Raji (cell line): ENCODE data around the gene OGA.

Source experiments
- POLR2A ChIP-seq: IDR thresholded peaks from 2 replicates; pipeline ENCODE4 v1.6.1; 2011; ENCODE audit warnings: low read depth, low read length, control low read depth; ENCODE audit not compliant: insufficient read depth

The OGA gene

DNA sequence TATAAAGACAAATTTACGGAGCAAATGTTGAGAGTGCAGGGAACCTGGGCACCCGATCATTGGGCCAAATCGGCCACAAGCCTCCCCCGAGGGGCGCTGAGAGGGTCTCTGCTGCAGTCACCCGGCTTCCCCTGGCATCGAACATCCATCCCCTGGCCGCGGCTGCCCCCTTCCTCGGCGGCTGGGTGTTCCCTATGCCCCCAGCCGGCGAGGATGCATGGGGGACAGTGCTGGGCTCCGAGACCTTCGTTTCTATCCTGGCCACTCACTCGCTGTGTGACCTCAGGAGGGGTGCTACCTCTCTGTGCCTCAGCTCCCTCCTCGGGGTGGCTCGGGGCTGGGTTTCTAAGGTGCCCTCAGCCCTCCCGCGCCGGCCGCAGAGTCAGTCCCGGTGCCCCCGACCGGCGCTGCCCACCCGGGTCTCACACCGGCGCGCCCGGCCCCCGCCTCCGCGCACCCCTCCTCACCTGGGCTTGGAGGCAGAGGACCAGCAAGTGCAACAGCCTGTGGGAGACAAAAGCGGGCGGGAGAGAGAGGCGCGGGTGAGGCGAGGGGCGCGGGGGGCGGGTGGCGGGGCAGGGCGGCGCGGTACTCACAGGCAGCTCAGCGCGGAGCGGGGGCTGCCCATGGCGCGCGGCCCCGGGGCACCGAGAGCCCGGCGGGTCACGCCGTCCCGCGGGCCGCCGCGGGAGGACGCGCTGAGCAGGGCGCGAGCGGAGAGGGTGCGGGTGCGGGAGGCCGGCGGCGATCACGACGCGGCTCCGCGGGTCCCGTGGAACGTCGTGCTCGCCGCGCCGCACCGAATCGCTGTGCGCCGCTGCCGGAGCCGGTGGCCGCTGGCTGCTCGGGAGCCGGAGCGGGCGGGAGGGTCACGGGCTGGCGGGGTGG is 42.7 kb downstream of the OGA start, which contains the start of gene FGF8:
TSS of gene FGF8 (minus strand) at position 842 of the 888 bp plus-strand sequence. CDS start at position 628, 214 bp downstream.
- no peak for TF ChIP-seq POLR2A

DNA sequence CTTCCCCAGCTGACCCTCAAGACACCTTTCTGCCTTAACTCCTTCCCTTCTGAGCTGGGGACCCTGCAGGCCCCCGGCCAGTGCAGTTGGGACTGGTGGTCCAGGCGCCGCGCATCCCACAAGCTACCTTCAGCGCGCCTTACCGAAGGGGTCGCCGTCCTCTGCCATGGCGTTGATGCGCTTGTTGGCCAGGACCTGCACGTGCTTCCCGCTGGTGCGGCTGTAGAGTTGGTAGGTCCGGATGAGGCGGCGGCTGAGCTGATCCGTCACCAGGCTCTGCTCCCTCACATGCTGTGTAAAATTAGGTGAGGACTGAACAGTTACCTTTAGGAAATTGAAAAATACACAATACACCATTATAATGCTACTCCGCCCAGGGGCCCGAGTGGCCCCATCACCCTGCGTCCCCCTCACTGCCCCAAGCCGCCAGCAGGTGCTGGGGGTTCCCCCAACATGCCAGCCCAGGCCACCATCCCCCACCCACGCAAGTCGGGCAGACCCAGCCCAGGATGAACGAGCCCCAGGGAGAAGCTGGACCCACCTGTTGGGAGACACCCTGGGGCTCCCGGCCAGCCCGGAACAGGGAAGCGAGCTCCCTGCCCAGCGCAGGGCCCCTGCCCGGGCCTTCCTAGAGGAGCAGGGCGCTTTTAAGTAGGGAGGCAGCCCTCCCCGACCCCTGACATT is 43.5 kb downstream of the OGA start:
- no peak for TF ChIP-seq POLR2A

DNA sequence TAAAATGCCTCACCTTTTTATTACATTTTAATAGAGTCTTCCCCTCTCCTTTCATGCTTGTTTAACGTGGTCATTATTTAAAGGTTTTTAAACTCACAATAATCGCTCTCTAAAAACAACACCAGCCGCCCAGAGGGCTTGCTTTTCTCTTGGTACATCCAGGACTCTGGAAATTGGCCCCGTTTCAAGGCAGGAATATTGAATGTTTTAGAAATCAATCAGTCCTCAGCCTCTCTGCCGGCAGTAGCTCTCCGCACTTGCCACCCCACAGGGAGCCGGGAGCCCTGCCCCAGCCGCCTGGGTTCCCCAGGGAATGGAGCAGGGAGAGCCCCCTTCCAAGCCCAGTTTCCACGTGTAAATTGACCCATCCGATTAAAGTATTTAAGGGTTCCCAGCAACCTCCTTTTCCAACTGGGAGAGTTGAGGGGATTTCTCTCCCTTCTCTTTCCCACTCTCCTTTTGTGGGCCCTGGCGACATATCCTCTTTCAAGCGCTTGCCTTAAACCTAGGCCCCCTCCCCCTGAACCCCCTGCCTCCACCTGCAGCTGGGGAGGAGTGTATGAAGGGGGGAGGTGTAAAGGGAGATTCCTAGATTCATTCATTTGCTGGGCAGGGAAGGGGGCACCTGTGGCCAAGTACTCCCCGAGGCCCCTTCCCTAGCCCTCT is 44.2 kb downstream of the OGA start:
- TF ChIP-seq POLR2A, result no peak

DNA sequence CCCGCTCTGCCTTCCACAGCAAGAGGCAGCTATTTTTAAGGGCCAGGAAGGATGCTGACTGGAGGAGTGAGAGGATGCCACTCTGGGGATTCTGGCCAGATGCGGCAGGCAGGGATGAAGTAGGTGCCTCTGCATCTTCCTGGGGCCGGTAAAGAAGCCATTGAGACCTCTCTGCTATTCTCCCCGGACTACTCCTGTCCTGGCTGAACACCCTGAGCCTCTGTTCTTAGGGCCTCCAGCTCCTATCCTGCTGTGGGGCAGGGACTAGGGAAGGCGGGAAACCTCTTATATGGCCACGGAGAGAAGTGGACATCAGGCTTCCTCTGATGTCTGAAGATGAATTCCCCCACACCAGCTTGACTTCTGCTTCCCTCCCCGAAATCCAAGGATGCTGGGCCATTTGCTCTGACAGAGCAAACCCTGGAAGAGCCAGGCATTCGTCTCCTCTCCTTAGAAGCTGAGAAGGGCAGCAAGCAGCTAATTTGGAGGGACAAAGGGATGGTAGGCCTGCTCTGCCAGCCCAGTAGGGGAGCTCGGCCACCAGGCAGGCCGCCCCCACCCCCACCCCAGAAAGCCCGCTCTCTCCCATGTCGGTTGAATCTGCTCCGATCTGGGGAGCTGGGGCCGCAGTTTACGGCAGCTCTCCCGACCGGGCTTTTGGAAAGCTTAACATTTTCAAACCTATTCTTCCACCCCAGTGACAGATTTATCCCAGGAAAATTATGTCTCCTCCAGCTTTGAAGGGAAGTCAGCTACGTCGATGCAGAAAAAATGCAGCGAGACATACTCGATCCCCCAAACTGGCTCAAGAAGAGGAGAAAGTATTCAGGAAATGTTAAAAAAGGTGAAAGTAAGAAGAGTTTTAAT is 45.1 kb downstream of the OGA start:
- no peak for TF ChIP-seq POLR2A

DNA sequence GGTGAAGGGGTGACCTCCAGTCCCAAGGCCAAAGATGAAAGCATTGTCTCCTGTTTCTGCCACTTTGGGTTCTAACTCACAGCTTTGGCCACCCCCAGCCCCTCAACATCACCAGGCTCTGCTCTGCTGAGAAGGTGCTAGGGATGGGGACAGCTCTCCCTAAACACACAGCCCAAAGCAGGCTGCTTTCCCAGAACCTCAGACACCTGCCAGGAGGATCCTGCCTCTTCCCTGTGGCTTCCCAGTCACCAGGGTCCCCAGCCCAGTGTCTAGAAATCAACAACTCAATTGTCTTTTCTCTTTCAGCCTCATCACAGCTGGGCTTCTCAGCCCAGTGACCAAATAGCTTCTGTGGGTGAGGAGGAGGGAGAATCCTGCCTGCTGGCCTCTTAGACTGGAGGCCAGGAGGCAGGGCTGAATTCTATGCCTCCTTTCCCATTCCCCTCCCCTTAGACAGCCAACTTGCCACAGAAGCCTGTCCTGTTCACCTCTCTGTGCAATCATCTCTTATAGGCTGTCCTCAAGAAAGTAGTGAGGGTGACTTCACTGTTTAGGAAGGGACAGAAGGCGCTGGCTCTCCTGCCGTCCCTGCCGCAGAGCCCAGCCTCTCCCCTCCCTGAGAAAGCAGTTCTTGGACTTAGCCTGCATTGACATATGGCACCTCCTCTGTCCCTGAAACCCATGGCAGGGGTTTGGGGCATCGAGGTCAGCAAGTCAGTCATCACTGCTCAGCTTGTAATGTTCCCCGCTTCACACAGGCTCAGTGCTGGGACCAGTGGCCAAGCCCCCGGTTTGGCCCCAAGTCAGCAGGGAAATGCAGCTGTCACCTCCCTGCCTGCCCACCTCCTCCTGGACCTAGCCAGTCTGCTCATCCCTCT is 46.0 kb downstream of the OGA start:
- no peak for TF ChIP-seq POLR2A

DNA sequence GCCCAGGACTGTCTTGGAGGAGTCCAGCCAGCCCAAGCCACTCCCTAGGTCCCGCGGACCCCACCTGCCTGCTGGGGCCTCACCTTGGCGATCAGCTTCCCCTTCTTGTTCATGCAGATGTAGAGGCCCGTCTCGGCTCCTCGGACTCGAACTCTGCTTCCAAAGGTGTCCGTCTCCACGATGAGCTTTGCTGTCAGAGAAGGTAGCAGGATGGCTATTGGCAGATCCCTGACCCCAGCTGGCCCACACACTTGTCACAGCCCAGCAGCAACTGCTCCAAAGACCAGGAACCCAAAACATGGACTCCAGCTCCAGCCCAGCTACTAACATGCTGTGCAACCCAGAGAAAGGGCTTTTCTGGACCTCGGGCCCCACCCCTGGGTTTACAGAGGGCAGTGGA is 46.9 kb downstream of the OGA start:
- no peak for TF ChIP-seq POLR2A

DNA sequence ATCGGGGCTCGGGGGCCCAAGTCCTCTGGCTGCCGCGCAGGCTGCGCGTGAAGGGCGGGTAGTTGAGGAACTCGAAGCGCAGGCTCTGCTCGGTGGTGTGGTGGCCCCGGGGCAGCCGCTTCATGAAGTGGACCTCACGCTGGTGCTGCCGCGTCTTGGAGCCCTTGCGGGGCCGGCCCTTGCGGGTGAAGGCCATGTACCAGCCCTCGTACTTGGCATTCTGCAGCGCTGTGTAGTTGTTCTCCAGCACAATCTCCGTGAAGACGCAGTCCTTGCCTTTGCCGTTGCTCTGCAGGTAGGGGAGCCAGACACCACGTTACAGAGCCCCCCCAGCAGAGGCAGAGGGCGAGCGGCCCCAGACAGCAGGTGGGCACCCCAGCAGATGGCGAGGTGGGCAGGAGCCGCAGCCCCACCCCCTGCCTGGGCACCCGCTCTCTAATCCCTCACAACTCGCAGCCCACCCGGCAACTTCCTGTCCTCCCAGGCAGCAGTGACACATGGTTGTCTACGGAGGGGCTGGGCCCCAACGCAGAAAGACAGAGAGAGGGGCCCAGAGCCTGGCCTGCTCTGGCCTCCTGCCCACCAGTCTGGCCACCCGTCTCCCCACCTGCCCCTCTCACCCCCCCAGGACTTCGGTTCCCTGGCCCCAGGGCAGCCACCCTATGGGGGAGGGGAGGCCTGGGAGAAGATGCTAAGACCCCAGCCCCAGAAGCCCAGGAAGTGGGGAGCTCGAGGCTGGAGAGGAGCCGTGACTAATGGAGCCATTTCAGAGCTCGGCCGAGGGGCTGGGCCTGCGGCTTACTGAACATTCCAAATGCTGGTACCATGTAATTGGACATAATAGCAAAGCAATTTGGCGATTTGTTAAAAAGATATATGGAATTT is 47.7 kb downstream of the OGA start:
- no peak for TF ChIP-seq POLR2A

DNA sequence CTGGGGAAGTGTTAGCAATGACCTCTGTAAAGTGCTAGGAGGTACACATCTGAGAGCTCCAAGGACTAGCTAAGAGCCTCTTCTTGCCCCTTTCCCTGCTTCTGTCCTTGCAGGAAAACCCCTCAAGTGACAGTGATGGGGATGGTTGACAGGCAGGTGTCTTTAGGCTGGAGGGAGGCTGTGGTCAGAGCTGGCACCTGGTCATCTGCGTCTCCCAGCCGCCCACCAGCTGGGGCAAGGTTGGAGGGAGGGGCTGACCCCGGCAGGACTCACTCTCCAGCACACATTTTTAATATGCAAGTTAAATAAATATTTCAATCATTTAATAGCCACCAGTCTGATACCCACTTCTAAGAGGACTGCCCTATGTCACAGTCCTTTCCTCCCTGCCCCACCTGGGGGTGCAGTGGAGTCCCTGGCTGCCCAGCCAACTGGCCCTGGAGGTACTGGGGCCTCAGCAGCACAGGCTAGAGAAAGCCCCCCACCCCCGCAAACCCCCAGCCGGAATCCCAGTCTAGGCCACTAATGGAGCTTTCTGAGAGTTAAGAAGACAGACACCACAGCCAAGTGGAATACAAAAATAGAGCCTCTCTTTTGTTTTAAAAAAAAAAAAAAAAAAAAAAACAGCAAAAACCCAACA is 48.6 kb downstream of the OGA start:
- TF ChIP-seq POLR2A, result no peak

DNA sequence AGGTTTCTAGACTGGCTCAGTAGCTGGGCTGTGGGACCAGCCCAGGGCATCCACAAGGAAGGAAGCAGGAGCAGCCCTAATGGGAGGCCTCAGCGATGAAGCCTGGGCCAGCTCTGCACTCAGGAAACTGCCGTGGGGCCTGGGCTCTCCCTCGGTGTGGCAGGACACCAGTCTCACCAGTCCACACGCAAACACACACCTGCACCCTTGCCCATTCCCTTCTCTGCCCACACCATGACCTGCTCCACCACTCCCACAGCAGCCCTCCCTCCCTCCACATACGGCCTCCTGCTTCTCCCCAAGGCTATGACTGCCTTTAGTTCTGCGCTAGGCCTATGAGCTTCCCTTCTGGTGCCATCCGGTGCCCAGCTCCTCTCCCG is 49.5 kb downstream of the OGA start:
- TF ChIP-seq POLR2A, result no peak

DNA sequence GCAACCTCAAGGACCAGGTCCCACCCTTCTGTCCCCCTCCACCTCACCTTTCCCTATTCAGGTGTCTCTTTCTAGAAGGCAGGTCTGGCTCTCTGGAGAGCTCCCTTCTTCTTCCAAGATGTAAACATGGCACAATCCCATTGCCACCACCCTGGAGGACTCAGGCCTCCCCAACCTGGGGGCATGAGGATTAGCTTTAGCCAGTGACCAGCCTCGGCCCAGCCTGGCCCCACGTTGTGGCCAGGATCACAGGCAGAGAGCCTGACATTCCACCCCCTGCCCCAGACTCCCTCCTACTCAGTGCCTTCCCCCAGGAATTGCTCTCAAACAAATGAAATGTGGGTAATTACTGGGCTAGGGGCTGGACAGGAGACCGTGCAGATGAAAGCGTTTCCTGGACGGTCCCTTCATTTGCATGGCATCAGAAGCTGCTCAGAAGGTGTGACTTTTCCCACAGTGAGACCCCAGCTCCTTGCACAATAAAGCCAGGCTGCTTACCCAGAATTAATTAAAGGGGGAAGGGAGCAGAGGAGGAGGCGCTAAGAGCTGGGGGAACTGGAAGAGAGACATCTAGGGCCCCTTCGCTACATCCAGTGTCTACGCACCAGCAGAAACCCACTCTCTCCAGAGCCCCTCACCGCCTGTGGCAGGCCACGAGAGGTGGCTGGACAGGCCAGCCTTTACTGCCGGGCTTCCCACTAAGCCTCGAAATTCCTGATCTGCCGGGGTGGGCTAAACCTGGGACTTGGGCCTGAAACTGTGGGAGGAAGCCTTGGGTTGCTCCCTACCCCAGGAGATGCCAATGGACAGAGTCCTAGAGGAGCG is 50.1 kb downstream of the OGA start:
- no peak for TF ChIP-seq POLR2A

DNA sequence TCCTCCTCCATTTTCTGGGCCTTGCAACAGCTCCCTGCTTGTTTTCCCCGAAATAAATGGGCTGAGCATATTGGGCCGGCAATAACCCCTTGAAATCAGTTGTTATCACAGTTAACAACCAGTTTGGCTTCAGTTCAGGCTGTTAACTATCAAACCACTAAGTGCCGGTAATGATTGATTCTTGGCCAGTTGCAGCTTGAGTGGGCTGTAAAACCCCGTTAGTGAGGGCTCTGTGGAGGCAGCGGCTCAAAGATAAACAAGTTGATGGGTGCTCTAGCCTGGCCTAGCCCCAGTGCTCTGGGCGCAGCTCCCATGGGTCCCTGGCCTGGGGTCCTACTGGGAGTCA is 50.7 kb downstream of the OGA start:
- no peak for TF ChIP-seq POLR2A
